G401 (cell line): ENCODE results near the gene EYA4. TPM values are rescaled to one million over a fixed set of nuclear protein-coding genes. Genes with fewer than 3 reads are reported as not detected.

Experiments used
- DNase-seq: peaks from one replicate; pipeline ENCODE4 v3.0.0-alpha.2; 2015; ENCODE audit warnings: low spot score
- in situ Hi-C: cut with HindIII; loops from 2 replicates; pipeline ENCODE4 v1.10.0; 2016; ENCODE audit warnings: low sequenced_read_pairs, mixed read lengths
- total RNA-seq: library from RNA; depleted of rRNA; stranded (reverse); fragments of >200 nt; shearing (Covaris generic); gene quantifications from 2 replicates; pipeline ENCODE4 v1.2.3, GENCODE V29; 2014

EYA4 gene
- total RNA-seq, 1 experiment from 2014 or later: not detected

DNA sequence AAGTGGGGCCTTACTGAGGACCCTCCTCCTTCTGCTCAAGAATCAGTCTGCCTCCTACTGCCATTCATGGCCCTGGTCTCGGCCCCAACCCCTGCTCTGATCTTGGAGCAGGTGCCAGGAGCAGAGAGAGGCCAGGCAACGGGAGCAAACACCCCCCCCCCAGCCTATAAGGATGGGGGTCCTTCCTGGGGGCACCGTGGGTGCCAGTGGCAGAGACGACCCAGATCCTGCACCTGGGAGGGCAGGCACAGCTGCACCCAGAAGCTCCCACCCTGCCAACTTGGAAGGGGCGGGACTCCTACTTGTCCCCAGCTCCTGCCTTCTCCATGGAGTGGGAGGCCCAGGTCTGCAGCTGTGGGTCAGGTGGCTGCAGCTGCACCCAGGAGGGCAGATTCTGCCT lies 183.2 kb downstream of the EYA4 start:
- in situ Hi-C loops: no loop called here
- no peak for DNase-seq

DNA sequence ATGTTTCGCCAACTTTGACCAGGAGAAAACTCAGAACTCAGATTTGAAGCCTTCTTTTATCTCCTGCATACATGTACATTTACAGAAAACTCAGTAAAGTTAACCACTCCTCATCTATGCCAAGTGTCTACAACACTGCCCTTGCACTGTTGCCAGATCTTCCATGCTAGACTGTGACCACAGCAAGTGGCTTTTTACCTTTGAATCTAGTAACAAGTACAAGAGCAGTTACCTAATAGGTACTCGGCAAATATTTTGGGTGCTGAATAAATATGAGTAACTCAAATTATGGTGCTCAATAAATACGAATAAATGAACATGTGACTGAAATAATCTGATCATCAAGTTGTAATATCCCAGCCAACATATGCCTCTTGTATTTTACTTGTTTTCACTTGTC lies 184.9 kb downstream of the EYA4 start:
- DNase-seq: no peak
- in situ Hi-C loops: no loop called here

DNA sequence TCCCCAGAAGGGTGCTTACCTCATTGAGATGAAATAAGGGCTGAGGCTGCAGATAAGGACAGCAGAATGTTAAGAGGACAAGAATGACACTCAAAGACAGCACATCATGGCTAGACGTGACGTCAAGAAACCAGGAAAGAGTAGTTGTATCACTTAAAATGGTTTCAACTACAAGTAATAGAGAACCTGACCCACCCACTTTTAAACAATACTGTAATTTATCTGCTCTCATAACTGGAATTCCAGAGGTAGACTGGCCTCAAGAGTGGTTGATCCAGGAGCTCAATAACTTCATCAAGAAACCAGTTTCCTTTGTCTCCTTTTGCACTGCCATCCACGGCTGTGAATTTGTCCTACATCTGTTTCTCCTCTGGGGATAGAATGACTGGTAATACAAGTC lies 187.1 kb downstream of the EYA4 start:
- no peak for DNase-seq
- in situ Hi-C loops: no loop called here

DNA sequence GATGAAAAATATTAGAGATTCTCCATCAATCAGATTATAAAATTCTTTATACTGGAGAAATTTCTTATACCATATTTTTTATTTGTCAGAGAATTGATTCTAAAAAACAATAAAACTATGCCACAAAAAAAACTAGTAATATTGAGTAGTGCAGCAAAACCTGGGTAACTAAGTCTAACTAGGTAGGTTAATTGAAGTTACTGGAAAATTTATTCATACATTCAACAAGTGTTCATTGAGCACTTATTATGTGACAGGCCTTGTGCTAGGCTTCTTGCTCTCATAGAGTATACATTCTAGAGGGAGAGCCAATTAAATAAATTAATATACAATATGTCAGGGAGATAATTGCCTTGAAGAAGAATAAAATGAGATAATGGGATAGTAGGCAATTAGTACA lies 189.4 kb downstream of the EYA4 start:
- in situ Hi-C loops: no loop called here
- DNase-seq: no peak

DNA sequence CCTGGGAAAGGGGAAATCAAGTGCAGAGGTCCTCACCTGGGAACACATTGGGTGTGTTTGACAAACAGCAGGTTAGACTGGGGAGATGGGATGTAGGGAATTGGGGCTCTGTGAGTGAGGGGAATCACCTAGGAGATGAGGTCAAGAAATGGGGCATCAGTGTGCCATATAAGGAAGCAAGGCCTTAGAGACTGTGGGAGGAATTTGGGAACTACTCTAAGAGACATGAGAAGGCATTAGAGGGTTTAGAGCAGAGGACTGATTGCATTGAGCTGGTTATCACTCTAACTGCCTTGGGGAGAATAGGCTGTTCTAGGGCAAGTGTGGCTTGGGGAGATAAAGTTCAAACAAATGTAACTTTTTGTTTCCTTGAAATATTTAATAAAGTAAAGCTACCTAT lies 189.9 kb downstream of the EYA4 start:
- DNase-seq: no peak
- in situ Hi-C loops: no loop called here

DNA sequence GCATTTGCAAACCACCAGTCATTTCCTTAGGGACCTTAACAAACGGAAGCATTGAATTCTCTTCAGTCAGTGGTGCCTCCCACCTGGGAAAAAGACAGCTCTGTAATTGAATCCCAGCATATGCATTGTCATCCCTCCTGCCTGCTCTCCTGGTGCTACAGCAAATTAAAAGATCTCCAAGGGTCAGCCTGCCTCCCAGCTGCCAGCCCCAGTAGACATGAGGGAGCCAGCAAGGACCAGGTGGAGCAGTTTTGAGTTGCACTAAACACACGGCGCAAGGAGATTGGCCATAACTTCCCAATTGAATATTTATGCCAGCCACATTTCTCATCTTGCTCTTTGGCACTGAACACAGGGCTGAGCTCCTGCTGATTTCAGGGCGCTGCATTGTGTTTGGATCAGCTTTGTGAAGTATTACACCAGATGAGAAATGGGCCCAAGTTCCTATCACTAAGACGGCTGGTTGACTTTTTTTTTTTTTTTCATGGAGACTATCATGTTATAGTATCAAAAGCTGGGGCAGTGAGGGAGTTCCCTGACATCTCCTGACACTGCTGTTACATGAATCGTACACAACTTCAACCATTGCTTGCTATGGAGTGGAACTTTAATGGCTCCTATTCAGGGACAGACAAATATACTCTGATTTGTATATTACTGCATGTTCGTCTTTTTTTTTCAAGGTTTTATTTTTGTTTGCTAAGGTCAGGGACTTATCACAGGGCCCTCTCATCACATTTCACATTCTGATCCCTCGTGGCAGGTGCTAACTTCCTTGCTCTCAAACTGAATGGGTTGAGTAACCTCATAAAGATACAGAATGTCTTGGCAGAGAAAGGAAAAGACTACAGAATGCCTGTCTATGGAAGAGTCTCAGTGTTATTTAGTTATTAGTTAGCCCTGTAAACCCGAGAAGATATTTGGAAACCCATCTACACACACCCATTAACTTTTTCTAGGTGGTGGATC lies 191.1 kb downstream of the EYA4 start:
- in situ Hi-C loops: no loop called here
- DNase-seq: no peak

DNA sequence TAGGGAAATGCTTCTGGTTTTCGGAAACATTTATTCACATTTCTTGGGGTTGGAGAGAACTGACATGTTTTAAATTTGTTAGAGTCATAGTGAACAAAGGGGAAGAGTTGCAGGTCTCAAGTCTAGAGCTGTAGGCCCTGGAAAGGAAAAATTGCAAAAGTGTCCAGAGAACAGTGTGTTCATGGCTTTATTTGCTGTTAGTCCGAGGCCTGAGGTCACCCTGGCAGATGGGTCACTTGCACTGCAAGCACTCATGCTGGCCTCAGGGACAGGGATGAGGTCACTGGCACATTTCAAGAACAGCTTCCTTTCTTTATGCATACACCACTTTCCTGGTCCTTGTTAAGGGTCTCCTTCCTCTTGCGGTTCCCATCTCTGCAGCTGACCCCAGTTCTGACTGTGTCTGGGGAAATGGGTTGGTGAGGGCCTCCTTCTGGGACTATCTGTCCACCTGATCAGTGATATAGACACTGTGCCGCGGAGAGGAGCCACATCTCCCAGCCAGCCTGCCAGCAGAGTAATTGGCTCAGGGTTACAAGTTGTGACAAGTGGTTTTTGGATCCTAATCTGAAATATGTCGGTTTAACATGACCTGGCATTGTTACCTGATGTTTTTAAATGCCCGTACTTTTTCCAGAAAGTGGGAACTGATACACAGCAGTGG lies 194.0 kb downstream of the EYA4 start:
- in situ Hi-C loops: no loop called here
- DNase-seq: peak; percentile 25

DNA sequence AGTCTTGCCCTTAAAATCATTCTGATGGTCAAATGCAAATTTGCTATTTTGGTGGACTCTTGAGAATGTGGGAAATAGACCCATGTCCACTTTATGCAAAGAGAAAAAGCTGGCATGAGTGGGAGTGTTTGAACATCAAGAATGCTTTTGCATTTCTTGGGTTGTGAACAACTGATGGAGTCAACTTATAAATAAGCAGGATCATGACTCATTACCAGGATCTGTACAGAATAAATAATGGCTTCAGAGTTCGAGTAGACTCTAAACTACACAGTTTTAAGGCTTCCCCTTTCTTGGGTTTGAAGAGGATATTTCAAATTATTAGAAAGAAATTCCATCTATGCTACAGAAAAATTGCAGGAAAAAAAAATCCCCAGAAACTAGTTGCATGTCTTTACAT lies 195.5 kb downstream of the EYA4 start:
- in situ Hi-C loops: no loop called here
- DNase-seq: no peak

DNA sequence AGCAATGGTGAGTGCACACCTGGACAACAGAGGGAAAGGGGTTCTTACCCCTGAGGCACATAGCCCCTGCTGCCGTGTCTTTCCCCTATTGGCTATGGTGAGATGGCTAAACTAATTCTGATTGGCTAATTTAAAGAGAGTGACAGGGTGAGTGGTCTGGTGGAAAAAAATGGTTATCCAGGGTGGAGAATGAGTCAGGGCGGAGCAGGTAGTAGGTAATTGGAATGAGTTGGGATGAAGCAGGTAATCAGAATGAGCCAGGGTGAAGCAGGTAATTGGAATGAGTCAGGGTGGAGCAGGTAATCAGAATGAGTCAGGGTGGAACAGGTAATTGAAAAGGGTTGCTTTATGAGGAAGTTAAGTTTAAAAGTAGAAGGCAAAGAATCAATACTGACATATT lies 200.3 kb downstream of the EYA4 start:
- in situ Hi-C loops: no loop called here
- DNase-seq: no peak

DNA sequence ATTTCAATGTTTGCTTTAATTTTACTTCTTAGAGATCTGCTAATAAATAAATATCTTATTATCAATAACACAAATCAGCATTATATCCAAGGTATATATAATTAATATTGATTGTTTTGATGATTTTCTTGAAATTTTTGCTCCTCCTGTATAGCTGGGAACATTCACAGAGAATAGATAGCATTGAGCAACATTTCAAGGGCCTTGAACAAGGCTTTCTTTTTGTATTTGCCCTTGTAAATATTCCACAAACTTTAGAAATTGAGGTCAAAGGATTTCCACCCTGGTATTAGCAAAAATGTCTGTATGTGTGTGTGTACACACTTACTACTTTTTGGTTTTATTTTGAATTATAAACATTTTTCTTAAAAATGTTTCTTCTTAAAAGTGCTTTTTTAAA lies 205.6 kb downstream of the EYA4 start:
- in situ Hi-C loops: no loop called here

DNA sequence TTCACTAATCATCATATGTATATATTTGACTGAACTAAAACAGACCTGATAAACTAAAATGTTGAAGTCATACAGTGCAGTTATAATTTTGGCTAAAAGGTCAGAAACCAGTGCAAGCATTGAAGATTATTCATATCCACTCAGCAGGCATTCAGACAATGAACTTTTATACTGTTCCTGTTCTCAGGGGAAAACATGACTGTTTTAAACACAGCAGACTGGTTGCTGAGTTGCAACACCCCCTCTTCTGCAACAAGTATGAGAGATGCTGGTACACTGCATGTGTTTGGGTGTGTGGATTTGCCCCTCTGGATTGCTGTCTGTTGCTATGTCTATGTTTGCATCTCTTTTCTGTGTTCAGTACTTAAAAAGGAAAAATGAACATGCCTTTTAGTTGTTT lies 206.8 kb downstream of the EYA4 start:
- no peak for DNase-seq
- in situ Hi-C loops: no loop called here

More for the DNA sequence above, 205.6 kb downstream of the EYA4 start:
- DNase-seq: no peak

DNA sequence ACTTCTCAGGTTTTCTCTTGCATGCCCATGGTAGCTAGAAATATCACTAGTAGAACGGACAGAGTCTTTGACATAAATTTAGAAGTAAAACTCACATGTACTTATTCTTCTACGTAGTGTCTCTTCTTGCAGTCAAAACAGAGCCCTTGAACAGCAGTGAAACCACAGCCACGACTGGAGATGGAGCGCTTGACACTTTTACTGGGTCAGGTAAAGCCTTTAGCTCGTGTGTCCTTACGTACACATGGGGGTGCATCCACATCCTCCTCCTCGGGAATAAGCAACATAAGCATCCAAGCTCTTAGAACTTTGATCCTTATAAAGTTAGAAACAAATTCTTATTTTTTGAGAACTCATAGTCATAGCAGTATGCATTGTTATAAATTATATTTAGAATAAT lies 215.3 kb downstream of the EYA4 start:
- in situ Hi-C loops: no loop called here
- DNase-seq: no peak

DNA sequence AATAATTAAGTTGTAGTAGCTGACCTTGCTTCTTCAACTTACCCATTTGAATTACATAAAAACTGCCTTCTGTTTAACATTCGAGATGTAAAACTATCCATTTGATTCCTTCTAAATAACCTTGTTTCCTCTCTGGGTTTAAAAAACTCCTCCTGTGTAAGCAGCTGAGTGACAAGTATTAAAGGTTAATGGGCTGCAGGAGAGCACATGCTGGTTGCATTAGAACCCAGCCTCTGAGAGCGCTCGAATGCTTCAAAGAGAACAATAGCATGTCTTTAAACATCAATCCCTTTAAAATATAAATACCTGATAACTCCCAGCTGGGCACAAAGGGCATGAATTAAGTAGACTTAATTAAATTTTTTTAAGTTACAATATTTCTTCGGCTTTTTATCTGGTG lies 215.8 kb downstream of the EYA4 start:
- in situ Hi-C loops: no loop called here
- no peak for DNase-seq

DNA sequence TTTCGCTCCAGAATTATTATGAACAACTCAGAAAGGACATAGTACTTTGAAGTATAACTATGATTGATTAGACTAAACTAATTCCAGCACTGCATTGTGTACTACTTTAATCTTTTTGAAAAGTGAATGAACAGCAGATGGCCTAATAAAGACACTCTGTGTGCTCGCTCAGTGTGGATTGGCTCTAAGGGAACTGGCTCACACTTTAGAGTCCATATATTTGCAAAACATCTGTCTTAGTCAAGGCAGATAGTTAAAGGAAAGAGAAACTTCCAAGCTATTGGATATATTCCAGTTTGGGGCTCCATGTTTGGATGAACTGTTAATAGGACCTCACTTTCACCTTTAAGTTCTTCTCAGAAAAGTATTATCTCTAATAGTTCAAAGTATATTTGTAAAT lies 218.9 kb downstream of the EYA4 start:
- in situ Hi-C loops: no loop called here
- no peak for DNase-seq

DNA sequence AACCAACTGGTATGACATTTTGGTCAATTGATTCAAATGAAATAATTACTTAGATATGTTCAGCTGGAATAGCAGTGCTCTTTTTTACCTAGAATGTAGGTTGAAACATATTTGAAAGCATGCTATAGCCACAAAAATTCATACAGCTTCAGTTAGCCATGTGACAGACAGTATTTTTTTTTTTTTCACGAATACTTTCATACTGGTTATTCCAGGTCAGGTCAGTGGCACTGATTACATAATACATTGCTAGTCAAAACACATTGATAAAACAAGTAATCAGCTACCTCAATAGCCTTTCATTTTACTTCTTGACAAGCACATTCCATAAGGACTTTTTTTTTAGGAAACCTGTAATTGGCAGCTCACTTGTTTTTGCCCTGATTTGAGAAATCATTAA lies 222.6 kb downstream of the EYA4 start:
- in situ Hi-C loops: no loop called here
- DNase-seq: no peak

DNA sequence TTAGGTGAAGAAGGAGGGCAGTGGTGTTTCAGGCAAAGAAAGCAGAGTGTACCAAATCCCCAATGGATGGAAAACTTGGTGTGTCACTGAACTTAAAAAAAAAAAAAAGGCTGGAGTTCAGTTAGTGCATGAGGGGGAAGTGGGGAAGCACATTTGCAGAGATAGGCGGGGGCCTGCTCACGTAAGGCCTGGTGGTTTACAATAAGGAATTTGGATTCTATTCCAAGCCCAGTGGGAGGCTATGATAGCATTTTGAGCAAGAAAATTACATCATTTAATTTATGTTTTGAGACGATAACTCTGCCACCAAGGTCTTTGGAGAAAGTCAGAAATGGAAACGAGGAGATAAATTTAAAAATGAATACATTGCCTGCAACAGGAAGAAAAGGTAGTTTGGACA lies 225.5 kb downstream of the EYA4 start:
- in situ Hi-C loops: no loop called here
- no peak for DNase-seq

DNA sequence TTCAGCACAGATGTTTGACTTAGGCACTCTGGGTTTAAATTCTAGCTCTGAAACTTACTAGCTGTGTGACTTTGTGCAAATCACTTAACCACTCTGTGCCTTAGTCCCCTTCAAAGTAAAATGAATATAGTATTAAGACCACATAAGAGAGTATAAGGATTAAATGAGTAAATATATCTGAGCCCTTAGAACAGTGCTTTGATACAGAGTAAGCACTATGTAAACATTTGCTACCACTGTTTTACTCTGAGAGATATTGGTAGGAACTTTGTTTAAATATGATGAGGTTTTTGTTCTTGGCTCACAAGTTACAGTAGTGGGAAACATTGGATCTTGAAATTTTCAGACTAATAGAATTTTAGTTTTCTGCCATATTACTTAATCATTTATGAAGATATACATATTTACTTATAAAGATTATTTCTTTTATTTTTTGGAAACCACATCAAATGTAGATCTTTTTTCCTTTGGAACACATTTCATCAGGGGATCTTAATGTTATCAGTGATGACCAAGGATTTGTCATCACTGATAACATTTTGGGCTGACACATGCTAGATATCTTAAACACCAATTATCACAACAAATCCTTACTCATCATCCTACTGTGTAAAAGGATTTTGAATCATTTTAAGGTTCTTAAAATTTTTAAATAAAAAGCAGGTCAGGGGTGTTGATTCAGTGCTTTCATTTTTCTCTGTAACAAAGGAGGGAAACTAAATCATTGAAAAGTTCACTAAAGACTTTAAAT lies 226.2 kb downstream of the EYA4 start:
- in situ Hi-C loops: no loop called here
- DNase-seq: no peak

DNA sequence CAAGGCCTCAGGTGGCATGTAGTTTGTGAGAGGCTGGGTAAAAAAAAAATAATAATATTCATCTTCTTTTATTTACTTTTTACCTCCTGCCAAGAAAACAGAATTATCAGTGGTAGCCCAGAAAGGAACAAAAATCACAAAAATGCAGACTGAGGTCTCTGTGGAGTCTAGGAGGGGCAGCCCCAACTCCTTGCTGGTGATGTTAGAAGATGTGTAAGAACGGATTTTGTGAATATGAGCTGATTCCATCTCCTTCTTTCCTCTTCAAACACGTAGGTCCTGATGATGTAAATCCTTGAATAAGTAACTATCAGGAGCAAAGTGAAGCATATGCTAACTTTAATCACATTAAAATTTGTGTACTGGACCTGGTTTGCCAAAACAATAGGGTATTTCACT lies 226.8 kb downstream of the EYA4 start:
- no peak for DNase-seq
- in situ Hi-C loops: no loop called here

DNA sequence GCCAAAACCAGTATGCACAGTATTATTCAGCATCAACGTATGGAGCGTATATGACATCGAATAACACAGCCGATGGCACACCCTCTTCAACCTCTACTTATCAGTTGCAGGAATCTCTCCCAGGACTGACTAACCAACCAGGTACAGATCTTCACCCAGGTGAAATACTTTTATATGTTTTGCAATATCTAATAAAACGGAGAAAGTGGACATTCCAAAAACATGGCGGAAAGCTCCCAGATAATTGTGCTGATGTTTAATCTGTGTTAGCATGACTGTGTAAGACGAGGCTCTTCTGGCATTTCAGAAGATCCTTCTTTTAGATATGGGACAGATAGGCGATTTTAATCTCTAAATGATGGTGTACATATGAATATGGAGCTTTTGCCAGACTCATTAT lies 227.4 kb downstream of the EYA4 start:
- in situ Hi-C loops: no loop called here
- DNase-seq: no peak

DNA sequence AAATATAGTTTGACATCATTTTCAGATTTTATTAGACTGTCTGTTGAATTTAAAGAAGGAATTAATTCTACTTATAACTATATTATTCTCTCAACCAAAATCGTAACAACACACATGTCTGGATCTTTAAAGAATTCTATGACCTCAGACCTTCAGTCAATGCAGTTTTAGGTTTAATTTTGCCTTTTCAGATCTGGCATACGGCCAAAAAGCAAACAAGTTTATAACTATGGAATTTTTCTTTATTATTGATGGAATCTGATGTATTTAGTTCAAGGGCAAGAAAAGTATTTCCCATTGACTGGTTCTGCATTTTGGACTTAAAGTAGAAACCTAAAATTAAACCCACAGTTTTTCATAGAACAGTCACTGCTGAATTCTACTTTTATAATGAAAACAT lies 233.4 kb downstream of the EYA4 start:
- in situ Hi-C loops: no loop called here

More for the DNA sequence above, 233.4 kb downstream of the EYA4 start:
- no peak for DNase-seq
